CD4-positive, alpha-beta T cell (primary cell): Measurements from ENCODE around the gene GNG7. TPM values are rescaled to one million over a fixed set of nuclear protein-coding genes. Genes with fewer than 3 reads are reported as not detected.
"Not testable (repeated sequence)": the region's sequence is repeated elsewhere in the genome, so short reads cannot be mapped to it uniquely, and the experiment has no call there.

ENCODE experiments used
- ATAC-seq: fragments of 200-7000 bp; cut with Tn5 transposase; one replicate; pipeline ENCODE4 v1.10.0; 2022; ENCODE audit warnings: mild to moderate bottlenecking; ENCODE audit not compliant: poor library complexity
- CTCF ChIA-PET: fragments of 350-600 bp; sonication (Branson Sonifier 250); formaldehyde crosslinking; loops from one replicate; lab custom pipeline; 2021; ENCODE audit warnings: antibody characterized with exemption, inconsistent platforms; lab: Charles Lee
- POLR2A ChIA-PET: fragments of 350-600 bp; sonication (Branson Sonifier 250); formaldehyde crosslinking; loops from one replicate; lab custom pipeline; 2021; ENCODE audit warnings: antibody characterized with exemption, inconsistent platforms; lab: Charles Lee
- DNase-seq, 14 experiments: peaks; one replicate each; pipeline ENCODE4 v3.0.0-alpha.2; 2013 to 2020; ENCODE audit warnings: mixed read lengths in 2 of 14
- H3K27ac ChIP-seq, 2 donors: one replicate each; pipeline versions ENCODE4 v1.5.1 to v1.7.0; 2013; ENCODE audit warnings: low read length in 2 of 2, low read depth in 1 of 2, mild to moderate bottlenecking in 1 of 2
- H3K27me3 ChIP-seq, 2 experiments: 1 replicate in 1 of 2; 2 replicates in 1 of 2; pipeline versions ENCODE4 v1.6.1 to v1.7.0; 2013; ENCODE audit warnings: low read length in 2 of 2, control low read depth in 1 of 2, mild to moderate bottlenecking in 1 of 2, moderate library complexity in 1 of 2; ENCODE audit not compliant: insufficient read depth in 2 of 2, control insufficient read depth in 1 of 2
- H3K36me3 ChIP-seq: one replicate; pipeline ENCODE4 v1.6.1; 2013; ENCODE audit warnings: low read length, control low read depth; ENCODE audit not compliant: insufficient read depth
- H3K4me1 ChIP-seq: one replicate; pipeline ENCODE4 v1.6.1; 2013; ENCODE audit warnings: low read length, control low read depth; ENCODE audit not compliant: insufficient read depth
- H3K4me3 ChIP-seq: one replicate; pipeline ENCODE4 v1.5.1; 2013; ENCODE audit warnings: mild to moderate bottlenecking, low read length, moderate library complexity
- H3K9me3 ChIP-seq, 2 experiments: 1 replicate in 1 of 2; 2 replicates in 1 of 2; pipeline versions ENCODE4 v1.6.1 to v1.7.0; 2013; ENCODE audit warnings: low read length in 2 of 2, mild to moderate bottlenecking in 2 of 2, control low read depth in 1 of 2, moderate library complexity in 1 of 2; ENCODE audit not compliant: control insufficient read depth in 1 of 2, insufficient read depth in 1 of 2
- H3K27ac Mint-ChIP-seq: one replicate; pipeline ENCODE4 v1.8.0; 2020; ENCODE audit warnings: mixed read lengths
- H3K27me3 Mint-ChIP-seq: one replicate; pipeline ENCODE4 v1.8.0; 2021; ENCODE audit warnings: mixed read lengths
- H3K36me3 Mint-ChIP-seq: one replicate; pipeline ENCODE4 v1.8.0; 2021; ENCODE audit warnings: low read depth, mixed read lengths
- H3K4me1 Mint-ChIP-seq: one replicate; pipeline ENCODE4 v1.8.0; 2021; ENCODE audit warnings: low read depth, mixed read lengths
- H3K4me3 Mint-ChIP-seq: one replicate; pipeline ENCODE4 v1.8.0; 2020; ENCODE audit warnings: mild to moderate bottlenecking, mixed read lengths
- H3K9me3 Mint-ChIP-seq: one replicate; pipeline ENCODE4 v1.8.0; 2020; ENCODE audit warnings: mixed read lengths
- CTCF ChIP-seq: fragments of 200-600 bp; IDR thresholded peaks from one replicate; pipeline ENCODE4 v1.8.0; 2022; ENCODE audit warnings: antibody characterized with exemption, mild to moderate bottlenecking
- intact Hi-C, 2 experiments: fragments of 100-400 bp; cut with DNase I in 1 of 2; cut with micrococcal nuclease in 1 of 2; formaldehyde crosslinking; loops; one replicate each; pipeline versions ENCODE4 v1.15.1 to v1.9.0; 2023 to 2025; cut with DNase I, micrococcal nuclease
- total RNA-seq, 174 experiments: library from RNA in 2 of 174; stranded (reverse) in 2 of 174; gene quantifications; one replicate each; pipeline ENCODE4 v1.2.3 and lab custom pipeline; 2021 to 2026

GNG7 gene
- total RNA-seq, 2 experiments from 2014 or later = 5.2 to 5.7 TPM

- H3K27me3 Mint-ChIP-seq = no peaks in the 10 kb centered on the region
- H3K4me1 Mint-ChIP-seq = no peaks in the 10 kb centered on the region
- Histone ChIP-seq H3K36me3 (no peaks in the 10 kb centered on the region), H3K4me1 (no peaks in the 10 kb centered on the region), H3K27me3 (no peaks in the 10 kb centered on the region), H3K4me3 (no peak overlapping the region), H3K9me3 (peaks cover under 1 to 5% of the 10 kb centered on the region in 2 experiments), H3K27ac (no peak overlapping the region)
- H3K36me3 Mint-ChIP-seq = no peaks in the 10 kb centered on the region
- ATAC-seq (no peak), DNase-seq (no peak)
- H3K9me3 Mint-ChIP-seq = no peaks in the 10 kb centered on the region
- no peak overlapping the region for H3K4me3 Mint-ChIP-seq
- POLR2A ChIA-PET = no interaction called here
- H3K27ac Mint-ChIP-seq = no peak overlapping the region
- no peak for TF ChIP-seq CTCF
- CTCF ChIA-PET = no interaction called here
- intact Hi-C loops = no loop called here
Measured at GRCh38 chr19:2668175-2668763, 34.2 kb downstream of the GNG7 start.

- ATAC-seq, H3K4me3 Mint-ChIP-seq, H3K27ac ChIP-seq, H3K4me1 Mint-ChIP-seq, H3K4me3 ChIP-seq, H3K36me3 ChIP-seq, H3K27me3 ChIP-seq, H3K27me3 Mint-ChIP-seq, intact Hi-C loops, H3K9me3 Mint-ChIP-seq, H3K36me3 Mint-ChIP-seq, POLR2A ChIA-PET, H3K27ac Mint-ChIP-seq, H3K4me1 ChIP-seq, DNase-seq, CTCF ChIA-PET, H3K9me3 ChIP-seq: not testable (repeated sequence)
Measured at GRCh38 chr19:2667349-2667748, 35.1 kb downstream of the GNG7 start.

GRCh38 chr19:2666344-2666994 is 36.0 kb downstream of the GNG7 start:
- Histone ChIP-seq H3K27me3 (no peaks in the 10 kb centered on the region), H3K27ac (no peak overlapping the region), H3K4me3 (no peak overlapping the region), H3K9me3 (peaks cover 8 to 12% of the 10 kb centered on the region in 2 experiments), H3K36me3 (no peaks in the 10 kb centered on the region), H3K4me1 (no peaks in the 10 kb centered on the region)
- DNase-seq = no peak
- ChIA-PET CTCF (no interaction called here), POLR2A (no interaction called here)
- Mint-ChIP-seq H3K9me3 (no peaks in the 10 kb centered on the region), H3K4me1 (no peaks in the 10 kb centered on the region), H3K36me3 (no peaks in the 10 kb centered on the region), H3K27ac (no peak overlapping the region), H3K27me3 (no peaks in the 10 kb centered on the region), H3K4me3 (no peak overlapping the region)
- intact Hi-C loops = no loop called here
- ATAC-seq = no peak
- TF ChIP-seq CTCF = no peak
